Right lobe of liver (tissue), 6 donors: ENCODE results near the gene TNFRSF1B. TPM values are rescaled to one million over a fixed set of nuclear protein-coding genes. Genes with fewer than 3 reads are reported as not detected.

Experiments
- ATAC-seq, 4 donors: fragments of 200-7000 bp; cut with Tn5 transposase; one replicate each; pipeline ENCODE4 v1.9.1; 2020; ENCODE audit warnings: mild to moderate bottlenecking in 4 of 4, moderate library complexity in 4 of 4
- DNase-seq, 3 donors: peaks; one replicate each; pipeline ENCODE4 v3.0.0-alpha.2; 2020
- H3K27ac ChIP-seq, 3 donors: fragments of 200-600 bp; one replicate each; pipeline ENCODE4 v1.8.0; 2022
- H3K27me3 ChIP-seq, 2 donors: fragments of 200-600 bp; one replicate each; pipeline ENCODE4 v1.8.0; 2022
- H3K36me3 ChIP-seq, 4 donors: fragments of 200-600 bp; sonication (generic) in 1 of 4; one replicate each; pipeline versions ENCODE4 v1.5.1 to v1.8.0; 2017 to 2022; ENCODE audit warnings: control low read depth in 1 of 4
- H3K4me1 ChIP-seq, 4 donors: fragments of 200-600 bp; sonication (generic) in 1 of 4; one replicate each; pipeline versions ENCODE4 v1.5.1 to v1.8.0; 2017 to 2022; ENCODE audit warnings: control low read depth in 1 of 4
- H3K4me3 ChIP-seq, 3 donors: fragments of 200-600 bp; one replicate each; pipeline ENCODE4 v1.8.0; 2022
- H3K9me3 ChIP-seq, 4 donors: fragments of 200-600 bp; sonication (generic) in 1 of 4; one replicate each; pipeline versions ENCODE4 v1.5.1 to v1.8.0; 2017 to 2022; ENCODE audit warnings: control low read depth in 1 of 4
- CTCF ChIP-seq, 4 donors: fragments of 200-600 bp in 3 of 4; fragments of 450-650 bp in 1 of 4; IDR thresholded peaks; one replicate each; pipeline versions ENCODE4 v1.5.1 to v1.8.0; 2016 to 2022; ENCODE audit warnings: antibody characterized with exemption in 4 of 4, mild to moderate bottlenecking in 2 of 4
- POLR2A ChIP-seq: fragments of 450-650 bp; IDR thresholded peaks from one replicate; pipeline ENCODE4 v1.6.1; 2017; ENCODE audit warnings: antibody characterized with exemption, mild to moderate bottlenecking
- WGBS: methylation state at CpG from one replicate; pipeline ENCODE4 v1.1.6; 2018; ENCODE audit warnings: low coverage, low lambda C conversion rate; ENCODE audit not compliant: insufficient coverage; ENCODE audit errors: missing lambda C conversion rate; 5-methylcytosine and 5-hydroxymethylcytosine counted together
- intact Hi-C, 2 donors: fragments of 100-400 bp; cut with DNase I; formaldehyde crosslinking; loops; one replicate each; pipeline versions ENCODE4 v1.11.2 to v1.14.1; 2022
- total RNA-seq, 6 experiments: library from RNA; depleted of rRNA in 2 of 6; stranded (reverse); fragments of >200 nt in 2 of 6; fragmentation: NEBNext Ultra II Directional in 3 of 6; extraction: Animal tissue kit (Norgen Biotek cat#: 25700) in 3 of 6; gene quantifications; one replicate each; pipeline versions ENCODE4 v1.1.0 to v1.2.4, GENCODE V29; 2016 to 2023
- donor health status: DM: no; HTN: yes; CAD: no.
- donor health status: DM: no; HTN: no; CAD: no.
- donor health status: DM: no; HTN: no; CAD: no.
- donor health status: DM: no; HTN: yes; CAD: no.
- donor health status: DM: no; HTN: yes; CAD: no.

Gene TNFRSF1B
- total RNA-seq, 6 experiments from 2014 or later = 12.9 to 56.9 (median 26.5) TPM

GRCh38 chr1:12140515-12141162 is 26.2 kb upstream of the TNFRSF1B start:
- Histone ChIP-seq H3K36me3 (no peaks in the 10 kb centered on the region), H3K4me3 (no peak overlapping the region), H3K4me1 (peaks cover 0 to 7% (median 0%) of the 10 kb centered on the region in 4 donors), H3K27me3 (no peaks in the 10 kb centered on the region), H3K27ac (no peak overlapping the region), H3K9me3 (no peaks in the 10 kb centered on the region)
- no peak for ATAC-seq
- WGBS = 75% methylated on average over 6 of the region's 12 CpGs
- intact Hi-C loops = no loop called here
- no peak for DNase-seq
- no peak for TF ChIP-seq CTCF (IDR thresholded peaks at IDR 0.05)
- no peak for TF ChIP-seq POLR2A

GRCh38 chr1:12141163-12141850 is 25.5 kb upstream of the TNFRSF1B start:
- no peak for ATAC-seq
- no peaks in the 10 kb centered on the region for H3K27me3 ChIP-seq
- DNase-seq = peak in 1 of 3 donors; percentile 27
- intact Hi-C loops = no loop called here
- H3K4me3 ChIP-seq = no peak overlapping the region
- 78% methylated on average over 14 of the region's 21 CpGs for WGBS
- H3K9me3 ChIP-seq = no peaks in the 10 kb centered on the region
- TF ChIP-seq POLR2A (no peak), CTCF (IDR thresholded peaks at IDR 0.05) (no peak)
- no peak overlapping the region for H3K27ac ChIP-seq
- H3K36me3 ChIP-seq = no peaks in the 10 kb centered on the region
- H3K4me1 ChIP-seq = peaks cover 0 to 9% (median 0%) of the 10 kb centered on the region in 4 donors

- Histone ChIP-seq H3K4me1 (peaks cover 0 to 19% (median 3%) of the 10 kb centered on the region in 4 donors), H3K9me3 (no peaks in the 10 kb centered on the region), H3K36me3 (no peaks in the 10 kb centered on the region), H3K27me3 (no peaks in the 10 kb centered on the region), H3K27ac (no peak overlapping the region), H3K4me3 (no peak overlapping the region)
- WGBS = 80% methylated on average over 1 of the region's 18 CpGs
- ATAC-seq = no peak
- peak in 1 of 3 donors; percentile 22 for DNase-seq
- TF ChIP-seq CTCF (IDR thresholded peaks at IDR 0.05) = no peak
- TF ChIP-seq POLR2A = no peak
- intact Hi-C loops = no loop called here
Observed at GRCh38 chr1:12142141-12142823, 24.5 kb upstream of the TNFRSF1B start.

- Histone ChIP-seq H3K27me3 (no peaks in the 10 kb centered on the region), H3K9me3 (no peaks in the 10 kb centered on the region), H3K4me1 (peaks cover 0 to 26% (median 7%) of the 10 kb centered on the region in 4 donors), H3K27ac (peak overlapping the region in 2 of 3 donors; percentile 50 to 51), H3K4me3 (no peak overlapping the region), H3K36me3 (no peaks in the 10 kb centered on the region)
- ATAC-seq = peak in 3 of 4 donors; percentile 3 to 22 (median 18)
- TF ChIP-seq POLR2A (no peak), CTCF (IDR thresholded peaks at IDR 0.05) (no peak)
- intact Hi-C loops = no loop called here
- 72% methylated on average over 10 of the region's 21 CpGs for WGBS
- DNase-seq = peak in 1 of 3 donors; percentile 66
Observed at GRCh38 chr1:12142891-12143630, 23.7 kb upstream of the TNFRSF1B start.
